ENCODE results near the gene FGF8.

The FGF8 gene

DNA sequence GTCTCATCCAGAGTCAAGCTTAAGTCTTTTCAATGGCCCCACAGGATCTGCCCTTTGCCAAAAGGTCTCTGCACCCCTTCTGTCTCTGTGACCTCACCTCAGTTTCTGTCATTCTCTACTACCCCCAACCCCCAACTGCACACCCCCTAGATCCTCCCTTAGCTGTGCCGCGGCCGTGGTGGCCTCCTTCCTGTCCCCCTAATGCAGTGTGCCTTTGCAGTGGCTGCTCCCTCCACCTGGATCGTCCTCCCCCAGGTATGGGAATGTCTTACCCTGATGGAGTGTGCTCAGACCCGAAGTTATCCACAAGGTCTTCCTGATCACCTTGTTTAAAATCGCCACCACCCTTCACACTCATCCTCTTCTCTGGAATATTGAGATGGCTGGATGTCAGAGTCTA, 9.6 kb downstream of the FGF8 start:
- in situ Hi-C loops (cut with MboI; ENCODE audit: low pct_unique_long_range_greater_than_20kb, low sequenced_read_pairs, unreplicated experiment), result no loop called here
- DNase-seq (ENCODE audit: low spot score), result no peak
- TF ChIP-seq, protein P1, sequence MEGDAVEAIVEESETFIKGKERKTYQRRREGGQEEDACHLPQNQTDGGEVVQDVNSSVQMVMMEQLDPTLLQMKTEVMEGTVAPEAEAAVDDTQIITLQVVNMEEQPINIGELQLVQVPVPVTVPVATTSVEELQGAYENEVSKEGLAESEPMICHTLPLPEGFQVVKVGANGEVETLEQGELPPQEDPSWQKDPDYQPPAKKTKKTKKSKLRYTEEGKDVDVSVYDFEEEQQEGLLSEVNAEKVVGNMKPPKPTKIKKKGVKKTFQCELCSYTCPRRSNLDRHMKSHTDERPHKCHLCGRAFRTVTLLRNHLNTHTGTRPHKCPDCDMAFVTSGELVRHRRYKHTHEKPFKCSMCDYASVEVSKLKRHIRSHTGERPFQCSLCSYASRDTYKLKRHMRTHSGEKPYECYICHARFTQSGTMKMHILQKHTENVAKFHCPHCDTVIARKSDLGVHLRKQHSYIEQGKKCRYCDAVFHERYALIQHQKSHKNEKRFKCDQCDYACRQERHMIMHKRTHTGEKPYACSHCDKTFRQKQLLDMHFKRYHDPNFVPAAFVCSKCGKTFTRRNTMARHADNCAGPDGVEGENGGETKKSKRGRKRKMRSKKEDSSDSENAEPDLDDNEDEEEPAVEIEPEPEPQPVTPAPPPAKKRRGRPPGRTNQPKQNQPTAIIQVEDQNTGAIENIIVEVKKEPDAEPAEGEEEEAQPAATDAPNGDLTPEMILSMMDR (IDR thresholded peaks at IDR 0.05; ENCODE audit: extremely low read depth, insufficient read depth, missing control alignments), result no peak

DNA sequence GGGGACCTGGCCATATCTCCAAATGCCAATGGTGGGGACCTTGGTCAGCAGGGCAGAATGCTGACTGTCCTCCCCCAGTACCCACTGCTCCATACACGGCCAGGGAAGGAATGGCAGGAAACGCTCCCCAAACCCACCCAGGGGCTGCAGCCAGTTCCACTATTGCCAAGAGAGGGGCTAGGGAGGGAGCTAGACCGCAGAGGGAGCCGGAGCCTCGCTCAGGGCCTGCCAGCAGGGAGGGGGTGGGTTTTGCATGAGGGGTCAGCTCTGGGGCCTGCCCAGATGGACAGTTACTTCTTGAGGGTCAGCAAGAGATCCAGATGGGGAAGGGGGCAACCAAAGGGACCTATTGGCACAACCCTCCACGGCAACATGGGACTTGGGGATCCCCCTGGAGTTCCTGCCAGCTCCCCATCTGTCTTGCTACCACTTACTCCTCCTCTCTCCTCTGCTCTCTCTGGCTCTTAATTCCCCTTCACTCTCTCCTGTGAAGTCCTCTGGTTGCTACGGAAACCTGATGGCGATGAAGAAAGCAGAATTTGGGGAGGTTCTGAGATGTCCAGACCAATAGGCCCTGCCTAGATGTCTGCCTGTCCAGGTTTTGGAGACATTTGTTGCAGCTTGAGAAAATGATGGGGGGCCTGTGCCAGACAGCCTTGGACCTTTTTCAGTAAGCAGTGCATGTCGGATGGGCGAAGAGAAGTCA, 12.6 kb downstream of the FGF8 start:
- TF ChIP-seq, protein P1 (IDR thresholded peaks at IDR 0.05; ENCODE audit: extremely low read depth, insufficient read depth, missing control alignments), result no peak
- no peak for DNase-seq (ENCODE audit: low spot score)
- in situ Hi-C loops (cut with MboI; ENCODE audit: low pct_unique_long_range_greater_than_20kb, low sequenced_read_pairs, unreplicated experiment), result no loop called here

GRCh38 chr10:101762736-101763135, 13.2 kb downstream of the FGF8 start:
- TF ChIP-seq, protein P1 (IDR thresholded peaks at IDR 0.05; ENCODE audit: extremely low read depth, insufficient read depth, missing control alignments), result no peak
- in situ Hi-C loops (cut with MboI; ENCODE audit: low pct_unique_long_range_greater_than_20kb, low sequenced_read_pairs, unreplicated experiment), result no loop called here
- DNase-seq (ENCODE audit: low spot score), result no peak

- DNase-seq (ENCODE audit: low spot score), result no peak
- in situ Hi-C loops (cut with MboI; ENCODE audit: low pct_unique_long_range_greater_than_20kb, low sequenced_read_pairs, unreplicated experiment), result no loop called here
- TF ChIP-seq, protein P1 (IDR thresholded peaks at IDR 0.05; ENCODE audit: extremely low read depth, insufficient read depth, missing control alignments), result no peak
These were observed 14.7 kb downstream of the FGF8 start for GRCh38 chr10:101761226-101761625.

GRCh38 chr10:101760510-101760909, 15.4 kb downstream of the FGF8 start:
- in situ Hi-C loops (cut with MboI; ENCODE audit: low pct_unique_long_range_greater_than_20kb, low sequenced_read_pairs, unreplicated experiment), result no loop called here
- DNase-seq (ENCODE audit: low spot score), result no peak
- TF ChIP-seq, protein P1 (IDR thresholded peaks at IDR 0.05; ENCODE audit: extremely low read depth, insufficient read depth, missing control alignments), result no peak

DNA sequence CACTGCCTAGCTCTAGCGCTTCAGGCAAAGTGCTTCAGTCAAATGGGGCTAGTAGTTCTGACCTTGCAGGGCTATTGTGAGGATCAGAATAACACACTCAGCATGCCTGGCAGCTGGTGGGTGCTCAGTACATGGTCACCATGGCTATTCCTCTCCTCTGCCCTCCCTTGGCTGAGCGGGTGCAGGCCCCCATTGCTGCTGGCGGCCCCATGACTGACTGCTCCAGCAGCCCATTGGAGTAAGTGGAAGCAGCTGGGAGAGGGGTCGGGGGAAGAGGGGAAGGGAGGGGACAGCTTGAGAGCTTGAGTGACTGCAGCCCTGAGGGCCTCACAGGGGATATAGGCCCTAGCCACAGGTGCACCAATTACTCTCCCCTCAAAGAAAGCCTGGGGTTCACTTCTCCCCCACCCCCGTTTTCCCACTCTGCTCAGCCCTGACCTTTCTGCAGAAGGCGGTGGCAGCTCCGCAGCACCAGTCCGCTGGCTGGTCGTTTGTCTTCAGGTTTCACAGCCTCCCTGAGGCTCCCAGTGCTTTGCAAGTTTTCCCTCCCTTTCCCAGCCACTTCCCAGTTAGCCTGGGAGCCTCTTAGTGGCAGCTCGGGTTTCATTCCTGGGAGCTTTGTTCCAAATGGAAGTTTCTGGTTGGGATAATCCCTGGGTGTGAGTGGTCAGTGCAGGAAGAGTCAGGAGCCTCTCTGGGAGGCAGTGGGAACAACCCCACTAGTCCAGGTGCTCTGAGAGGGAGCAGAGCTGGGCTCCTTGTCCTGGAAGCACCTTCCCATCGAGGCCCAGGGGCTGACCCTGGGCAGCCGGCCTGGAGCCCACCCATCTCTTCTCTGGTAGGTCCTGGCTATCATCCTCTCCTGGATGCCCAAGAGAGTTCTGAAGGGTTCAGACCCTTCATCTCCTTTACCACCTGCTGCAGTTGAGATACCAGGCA, 16.3 kb downstream of the FGF8 start:
- in situ Hi-C loops (cut with MboI; ENCODE audit: low pct_unique_long_range_greater_than_20kb, low sequenced_read_pairs, unreplicated experiment), result no loop called here
- TF ChIP-seq, protein P1 (IDR thresholded peaks at IDR 0.05; ENCODE audit: extremely low read depth, insufficient read depth, missing control alignments), result no peak
- DNase-seq (ENCODE audit: low spot score), result no peak
